NCI-H2081 treated with DMSO at 0.1 percent for 48 hours (cell line): ENCODE results near the gene CHST3.

Experiments used
- DNase-seq: peaks from one replicate; lab custom pipeline; 2025; lab: John Stamatoyannopoulos, UW

The CHST3 gene

GRCh38 chr10:72058347-72058898, 94.2 kb downstream of the CHST3 start:
- no peak for DNase-seq

GRCh38 chr10:72058989-72059842, 95.0 kb downstream of the CHST3 start:
- DNase-seq = no peak

- DNase-seq = no peak
These were observed 95.9 kb downstream of the CHST3 start for GRCh38 chr10:72059843-72060822.

DNA sequence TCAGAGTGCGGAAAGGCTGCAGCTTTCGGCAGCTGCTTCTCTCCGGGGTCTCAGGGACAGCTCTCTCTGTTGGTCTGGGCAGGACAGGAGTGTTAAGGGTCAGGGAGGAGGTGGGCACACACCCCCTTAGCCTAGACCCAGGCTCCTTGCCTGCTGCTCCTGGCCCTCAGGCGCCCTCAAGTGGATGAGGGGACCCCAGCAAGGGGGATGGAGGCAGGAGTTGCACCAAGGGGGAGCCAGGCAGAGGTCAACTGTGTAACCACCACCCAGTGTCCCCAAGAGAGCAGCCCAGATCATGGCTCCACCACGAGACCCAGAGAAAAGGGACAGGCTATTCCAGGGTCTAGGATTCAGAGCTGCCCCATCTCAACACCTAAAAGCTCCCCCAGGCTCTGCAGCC, 97.3 kb downstream of the CHST3 start:
- DNase-seq = no peak

- DNase-seq = no peak
These were observed 97.7 kb downstream of the CHST3 start for GRCh38 chr10:72061930-72062329.

DNA sequence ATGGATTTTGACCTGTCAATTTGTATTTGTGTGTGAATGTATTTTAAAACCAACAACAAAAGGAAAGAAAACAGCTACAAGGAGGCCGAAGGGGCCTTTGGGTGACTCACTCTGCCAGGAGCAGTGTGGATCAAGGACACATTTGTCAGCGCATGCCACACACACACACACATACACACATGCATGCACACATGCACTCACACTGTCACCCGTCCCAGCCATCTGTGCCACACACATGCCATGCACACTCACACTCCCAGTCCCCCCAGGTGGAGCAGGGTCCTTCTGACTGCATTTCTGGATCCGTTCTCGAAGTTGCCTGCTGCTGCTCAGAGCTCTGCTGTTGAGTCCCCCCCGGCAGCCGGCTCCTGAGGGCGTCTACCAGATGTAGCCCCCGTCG, 98.2 kb downstream of the CHST3 start:
- DNase-seq = no peak
